Liver (tissue), 9 donors: Measurements from ENCODE around the gene SETD1B. TPM values are rescaled to one million over a fixed set of nuclear protein-coding genes. Genes with fewer than 3 reads are reported as not detected.

Source experiments
- DNase-seq: peaks from one replicate; pipeline ENCODE4 v3.0.0-alpha.2; 2017; ENCODE audit warnings: low spot score
- H3K27ac ChIP-seq, 2 donors: one replicate each; pipeline ENCODE4 v1.7.0; 2013; ENCODE audit warnings: inconsistent platforms in 2 of 2, low read length in 2 of 2, control low read depth in 1 of 2, low read depth in 1 of 2, mild to moderate bottlenecking in 1 of 2
- H3K27me3 ChIP-seq, 4 donors: one replicate each; pipeline versions ENCODE4 v1.6.1 to v1.7.0; 2013; ENCODE audit warnings: low read length in 3 of 4, inconsistent platforms in 1 of 4, mild to moderate bottlenecking in 1 of 4, moderate library complexity in 1 of 4; ENCODE audit not compliant: control insufficient read depth in 4 of 4, insufficient read depth in 4 of 4
- H3K36me3 ChIP-seq, 4 donors: one replicate each; pipeline versions ENCODE4 v1.6.1 to v1.7.0; 2013; ENCODE audit warnings: low read length in 3 of 4, mild to moderate bottlenecking in 3 of 4, low read depth in 1 of 4, moderate library complexity in 1 of 4; ENCODE audit not compliant: control insufficient read depth in 4 of 4, insufficient read depth in 3 of 4
- H3K4me1 ChIP-seq, 4 donors: one replicate each; pipeline versions ENCODE4 v1.6.1 to v1.7.0; 2013; ENCODE audit warnings: low read length in 3 of 4, mild to moderate bottlenecking in 3 of 4, moderate library complexity in 1 of 4; ENCODE audit not compliant: control insufficient read depth in 4 of 4, insufficient read depth in 4 of 4
- H3K4me3 ChIP-seq, 3 donors: one replicate each; pipeline versions ENCODE4 v1.6.1 to v1.7.0; 2013; ENCODE audit warnings: low read length in 3 of 3, control low read depth in 1 of 3, low read depth in 1 of 3, mild to moderate bottlenecking in 1 of 3
- H3K9ac ChIP-seq, 2 donors: one replicate each; pipeline ENCODE4 v1.7.0; 2013; ENCODE audit warnings: low read length in 2 of 2, mild to moderate bottlenecking in 2 of 2, moderate library complexity in 2 of 2, control low read depth in 1 of 2, low read depth in 1 of 2
- H3K9me3 ChIP-seq, 4 donors: one replicate each; pipeline versions ENCODE4 v1.6.1 to v1.7.0; 2013; ENCODE audit warnings: low read length in 3 of 4; ENCODE audit not compliant: control insufficient read depth in 4 of 4
- EGR1 ChIP-seq, 2 donors: IDR thresholded peaks; 2 replicates each; pipeline ENCODE4 v1.6.1; 2016 to 2018; ENCODE audit warnings: antibody characterized with exemption in 2 of 2, low read depth in 2 of 2
- FOXA1 ChIP-seq: IDR thresholded peaks from 2 replicates; pipeline ENCODE4 v1.6.1; 2016; ENCODE audit warnings: antibody characterized with exemption
- GABPA ChIP-seq, 2 donors: IDR thresholded peaks in 1 of 2; conservative IDR thresholded peaks in 1 of 2; 2 replicates each; pipeline ENCODE4 v1.6.1; 2016; ENCODE audit warnings: antibody characterized with exemption in 2 of 2, mild to moderate bottlenecking in 1 of 2, moderate library complexity in 1 of 2
- HNF4A ChIP-seq, 2 donors: conservative IDR thresholded peaks; 2 replicates each; pipeline ENCODE4 v1.6.1; 2016; ENCODE audit warnings: antibody characterized with exemption in 2 of 2, mild to moderate bottlenecking in 2 of 2
- JUND ChIP-seq, 2 donors: IDR thresholded peaks; 2 replicates each; pipeline ENCODE4 v1.6.1; 2016; ENCODE audit warnings: antibody characterized with exemption in 2 of 2
- NR2F2 ChIP-seq: IDR thresholded peaks from 2 replicates; pipeline ENCODE4 v1.6.1; 2016; ENCODE audit warnings: antibody characterized with exemption
- RAD21 ChIP-seq, 2 donors: IDR thresholded peaks; 2 replicates each; pipeline ENCODE4 v1.6.1; 2016; ENCODE audit warnings: antibody characterized with exemption in 2 of 2, mild to moderate bottlenecking in 2 of 2
- RXRA ChIP-seq, 2 donors: IDR thresholded peaks; 2 replicates each; pipeline ENCODE4 v1.6.1; 2017 to 2018; ENCODE audit warnings: antibody characterized with exemption in 2 of 2, mild to moderate bottlenecking in 1 of 2
- SP1 ChIP-seq: IDR thresholded peaks from 2 replicates; pipeline ENCODE4 v1.6.1; 2018; ENCODE audit warnings: antibody characterized with exemption, mild to moderate bottlenecking
- TAF1 ChIP-seq: conservative IDR thresholded peaks from 2 replicates; pipeline ENCODE4 v1.6.1; 2016; ENCODE audit warnings: antibody characterized with exemption, mild to moderate bottlenecking
- YY1 ChIP-seq: IDR thresholded peaks from 2 replicates; pipeline ENCODE4 v1.6.1; 2016; ENCODE audit warnings: antibody characterized with exemption, mild to moderate bottlenecking
- WGBS: extraction: QIAGEN DNeasy Blood & Tissue Kit; methylation state at CpG from one replicate; pipeline ENCODE4 v1.1.7; 2013; 5-methylcytosine and 5-hydroxymethylcytosine counted together
- polyA plus RNA-seq, 2 donors: library from polyadenylated mRNA; stranded (reverse) in 1 of 2; unstranded in 1 of 2; fragments of 200-250 nt in 1 of 2; fragments of >200 nt in 1 of 2; fragmentation: Nextera tagmentation in 1 of 2; extraction: Ambion mirVana in 1 of 2; gene quantifications; one replicate each; pipeline versions ENCODE4 v1.2.1 to v1.2.3, GENCODE V29; 2013 to 2015
- total RNA-seq, 2 donors: library from RNA; depleted of rRNA; stranded (reverse); fragments of >200 nt; gene quantifications; one replicate each; pipeline ENCODE4 v1.2.3, GENCODE V29; 2014
- TF ChIP-seq, protein P1 (sequence below): IDR thresholded peaks from 2 replicates; pipeline ENCODE4 v1.6.1; 2016; ENCODE audit warnings: antibody characterized with exemption
- TF ChIP-seq, protein P2 (sequence below): IDR thresholded peaks from 2 replicates; pipeline ENCODE4 v1.6.1; 2016; ENCODE audit warnings: antibody characterized with exemption, mild to moderate bottlenecking
- TF ChIP-seq, protein P3 (sequence below): fragments of 150-350 bp; IDR thresholded peaks from 2 replicates; pipeline ENCODE4 v1.5.1; 2017; ENCODE audit warnings: improper control_type of control experiment, low read depth, low read length; ENCODE audit not compliant: missing input control
- donor health status: healthy.
- donor health status: healthy.
- donor health status: healthy.
- donor health status: healthy.
- donor health status: healthy.

Gene SETD1B
- total and polyA plus RNA-seq, 4 donors, result 1.8 to 7.9 (median 5.0) TPM

DNA sequence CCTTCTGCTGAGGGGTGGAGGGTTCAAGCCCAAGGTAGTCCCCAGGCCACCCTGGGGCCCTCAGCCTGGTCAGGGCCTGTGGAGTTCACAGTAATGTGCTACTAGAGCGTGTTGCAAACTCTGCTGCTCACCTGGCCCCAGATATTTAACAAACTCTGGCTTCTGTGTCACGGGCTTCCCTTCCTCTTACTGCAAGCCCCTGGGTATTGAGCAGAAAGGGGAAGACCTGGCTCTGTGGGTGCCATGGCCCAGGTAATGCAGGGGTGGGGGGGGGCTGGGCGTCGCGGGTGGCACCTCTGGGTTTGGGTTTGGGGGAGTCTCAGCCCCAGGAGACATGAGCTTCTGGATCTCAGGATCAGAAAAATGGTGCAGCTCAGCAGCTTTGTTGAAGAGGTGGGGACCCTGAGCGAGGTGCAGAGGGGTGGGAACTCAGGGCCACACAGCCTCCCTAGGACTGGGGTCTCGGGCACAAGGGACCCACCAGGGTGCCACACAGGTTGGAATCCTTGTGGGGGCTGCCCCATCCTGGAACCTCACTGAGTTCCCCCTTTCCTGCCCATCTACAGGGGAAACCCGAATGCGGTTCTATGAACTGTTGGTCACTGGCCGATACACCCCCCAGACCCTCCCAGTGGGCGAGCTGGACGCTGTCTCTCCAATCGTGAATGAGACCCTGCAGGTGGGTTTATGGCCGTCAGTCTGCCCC lies 4.0 kb downstream of the SETD1B start:
- Histone ChIP-seq H3K9me3 (no peaks in the 10 kb centered on the region), H3K27ac (no peak overlapping the region), H3K9ac (no peak overlapping the region), H3K36me3 (peaks cover 9 to 19% (median 17%) of the 10 kb centered on the region in 4 donors), H3K4me3 (peak overlapping the region in 1 of 3 donors; percentile 93), H3K4me1 (peaks cover 9 to 66% (median 44%) of the 10 kb centered on the region in 4 donors), H3K27me3 (no peaks in the 10 kb centered on the region)
- TF ChIP-seq JUND (IDR thresholded peaks at IDR 0.05) (no peak), YY1 (no peak), HNF4A (conservative IDR thresholded peaks at IDR 0.05) (no peak), RAD21 (IDR thresholded peaks at IDR 0.05) (no peak), GABPA (IDR thresholded peaks at IDR 0.05 in 1 of 2, conservative IDR thresholded peaks at IDR 0.05 in 1 of 2) (no peak), EGR1 (IDR thresholded peaks at IDR 0.05; ENCODE audit: low read depth in 2 of 2) (no peak), RXRA (IDR thresholded peaks at IDR 0.05) (no peak)
- TF ChIP-seq, protein P1, sequence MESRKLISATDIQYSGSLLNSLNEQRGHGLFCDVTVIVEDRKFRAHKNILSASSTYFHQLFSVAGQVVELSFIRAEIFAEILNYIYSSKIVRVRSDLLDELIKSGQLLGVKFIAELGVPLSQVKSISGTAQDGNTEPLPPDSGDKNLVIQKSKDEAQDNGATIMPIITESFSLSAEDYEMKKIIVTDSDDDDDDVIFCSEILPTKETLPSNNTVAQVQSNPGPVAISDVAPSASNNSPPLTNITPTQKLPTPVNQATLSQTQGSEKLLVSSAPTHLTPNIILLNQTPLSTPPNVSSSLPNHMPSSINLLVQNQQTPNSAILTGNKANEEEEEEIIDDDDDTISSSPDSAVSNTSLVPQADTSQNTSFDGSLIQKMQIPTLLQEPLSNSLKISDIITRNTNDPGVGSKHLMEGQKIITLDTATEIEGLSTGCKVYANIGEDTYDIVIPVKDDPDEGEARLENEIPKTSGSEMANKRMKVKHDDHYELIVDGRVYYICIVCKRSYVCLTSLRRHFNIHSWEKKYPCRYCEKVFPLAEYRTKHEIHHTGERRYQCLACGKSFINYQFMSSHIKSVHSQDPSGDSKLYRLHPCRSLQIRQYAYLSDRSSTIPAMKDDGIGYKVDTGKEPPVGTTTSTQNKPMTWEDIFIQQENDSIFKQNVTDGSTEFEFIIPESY, result no peak
- 66% methylated on average over 14 of the region's 14 CpGs for WGBS
- DNase-seq, result no peak

DNA sequence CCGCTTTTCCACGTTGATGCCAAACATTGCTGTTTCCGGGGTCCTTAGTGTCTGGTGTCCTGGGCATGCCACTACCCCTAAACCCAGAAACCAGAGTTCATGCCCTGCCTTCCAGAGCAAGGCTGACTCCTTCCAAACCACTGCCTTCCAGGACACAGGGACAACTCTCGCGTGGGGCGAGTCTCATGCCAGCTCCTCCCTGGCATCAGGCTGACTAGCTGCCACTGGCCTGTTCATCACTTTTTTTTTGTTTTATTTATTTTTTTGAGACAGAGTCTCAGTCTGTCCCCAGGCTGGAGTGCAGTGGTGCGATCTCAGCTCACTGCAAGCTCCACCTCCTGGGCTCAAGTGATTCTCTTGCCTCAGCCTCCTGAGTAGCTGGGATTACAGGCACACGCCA lies 4.8 kb downstream of the SETD1B start:
- DNase-seq, result no peak
- no peak overlapping the region for H3K27ac ChIP-seq
- H3K9ac ChIP-seq, result no peak overlapping the region
- H3K9me3 ChIP-seq, result no peaks in the 10 kb centered on the region
- TF ChIP-seq, protein P2, sequence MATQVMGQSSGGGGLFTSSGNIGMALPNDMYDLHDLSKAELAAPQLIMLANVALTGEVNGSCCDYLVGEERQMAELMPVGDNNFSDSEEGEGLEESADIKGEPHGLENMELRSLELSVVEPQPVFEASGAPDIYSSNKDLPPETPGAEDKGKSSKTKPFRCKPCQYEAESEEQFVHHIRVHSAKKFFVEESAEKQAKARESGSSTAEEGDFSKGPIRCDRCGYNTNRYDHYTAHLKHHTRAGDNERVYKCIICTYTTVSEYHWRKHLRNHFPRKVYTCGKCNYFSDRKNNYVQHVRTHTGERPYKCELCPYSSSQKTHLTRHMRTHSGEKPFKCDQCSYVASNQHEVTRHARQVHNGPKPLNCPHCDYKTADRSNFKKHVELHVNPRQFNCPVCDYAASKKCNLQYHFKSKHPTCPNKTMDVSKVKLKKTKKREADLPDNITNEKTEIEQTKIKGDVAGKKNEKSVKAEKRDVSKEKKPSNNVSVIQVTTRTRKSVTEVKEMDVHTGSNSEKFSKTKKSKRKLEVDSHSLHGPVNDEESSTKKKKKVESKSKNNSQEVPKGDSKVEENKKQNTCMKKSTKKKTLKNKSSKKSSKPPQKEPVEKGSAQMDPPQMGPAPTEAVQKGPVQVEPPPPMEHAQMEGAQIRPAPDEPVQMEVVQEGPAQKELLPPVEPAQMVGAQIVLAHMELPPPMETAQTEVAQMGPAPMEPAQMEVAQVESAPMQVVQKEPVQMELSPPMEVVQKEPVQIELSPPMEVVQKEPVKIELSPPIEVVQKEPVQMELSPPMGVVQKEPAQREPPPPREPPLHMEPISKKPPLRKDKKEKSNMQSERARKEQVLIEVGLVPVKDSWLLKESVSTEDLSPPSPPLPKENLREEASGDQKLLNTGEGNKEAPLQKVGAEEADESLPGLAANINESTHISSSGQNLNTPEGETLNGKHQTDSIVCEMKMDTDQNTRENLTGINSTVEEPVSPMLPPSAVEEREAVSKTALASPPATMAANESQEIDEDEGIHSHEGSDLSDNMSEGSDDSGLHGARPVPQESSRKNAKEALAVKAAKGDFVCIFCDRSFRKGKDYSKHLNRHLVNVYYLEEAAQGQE, result no peak
- TF ChIP-seq, protein P1, result no peak
- TF ChIP-seq HNF4A (conservative IDR thresholded peaks at IDR 0.05) (no peak), RAD21 (IDR thresholded peaks at IDR 0.05) (no peak), TAF1 (no peak), JUND (IDR thresholded peaks at IDR 0.05) (no peak), FOXA1 (no peak), RXRA (IDR thresholded peaks at IDR 0.05) (no peak), SP1 (no peak), YY1 (no peak), EGR1 (IDR thresholded peaks at IDR 0.05; ENCODE audit: low read depth in 2 of 2) (no peak), NR2F2 (no peak)
- TF ChIP-seq, protein P3, sequence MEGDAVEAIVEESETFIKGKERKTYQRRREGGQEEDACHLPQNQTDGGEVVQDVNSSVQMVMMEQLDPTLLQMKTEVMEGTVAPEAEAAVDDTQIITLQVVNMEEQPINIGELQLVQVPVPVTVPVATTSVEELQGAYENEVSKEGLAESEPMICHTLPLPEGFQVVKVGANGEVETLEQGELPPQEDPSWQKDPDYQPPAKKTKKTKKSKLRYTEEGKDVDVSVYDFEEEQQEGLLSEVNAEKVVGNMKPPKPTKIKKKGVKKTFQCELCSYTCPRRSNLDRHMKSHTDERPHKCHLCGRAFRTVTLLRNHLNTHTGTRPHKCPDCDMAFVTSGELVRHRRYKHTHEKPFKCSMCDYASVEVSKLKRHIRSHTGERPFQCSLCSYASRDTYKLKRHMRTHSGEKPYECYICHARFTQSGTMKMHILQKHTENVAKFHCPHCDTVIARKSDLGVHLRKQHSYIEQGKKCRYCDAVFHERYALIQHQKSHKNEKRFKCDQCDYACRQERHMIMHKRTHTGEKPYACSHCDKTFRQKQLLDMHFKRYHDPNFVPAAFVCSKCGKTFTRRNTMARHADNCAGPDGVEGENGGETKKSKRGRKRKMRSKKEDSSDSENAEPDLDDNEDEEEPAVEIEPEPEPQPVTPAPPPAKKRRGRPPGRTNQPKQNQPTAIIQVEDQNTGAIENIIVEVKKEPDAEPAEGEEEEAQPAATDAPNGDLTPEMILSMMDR, result no peak
- WGBS, result 62% methylated on average over 8 of the region's 8 CpGs
- no peaks in the 10 kb centered on the region for H3K27me3 ChIP-seq
- H3K36me3 ChIP-seq, result peaks cover 14 to 20% (median 18%) of the 10 kb centered on the region in 4 donors
- no peak overlapping the region for H3K4me3 ChIP-seq
- H3K4me1 ChIP-seq, result peaks cover 9 to 74% (median 52%) of the 10 kb centered on the region in 4 donors
